ENCODE measurements around the gene BRF1. TPM values are rescaled to one million over a fixed set of nuclear protein-coding genes. Genes with fewer than 3 reads are reported as not detected.

BRF1 gene
- polyA plus RNA-seq, 1 of the 3 experiments (the other 2 are of a cell fraction), result 15.7 TPM

DNA sequence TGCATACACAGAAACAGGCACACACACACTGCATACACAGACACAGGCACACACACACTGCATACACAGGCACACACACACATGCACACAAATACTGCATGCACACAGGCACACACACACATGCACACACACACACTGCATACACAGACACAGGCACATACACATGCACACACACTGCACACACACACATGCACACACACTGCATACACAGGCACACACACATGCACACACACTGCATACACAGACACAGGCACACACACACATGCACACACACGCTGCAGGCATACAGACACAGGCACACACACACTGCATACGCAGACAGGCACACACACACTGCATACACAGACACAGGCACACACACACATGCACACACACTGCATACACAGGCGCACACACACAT is 85.2 kb downstream of the BRF1 start:
- peaks cover 0 to 27% of the 10 kb centered on the region in 2 experiments for H3K36me3 ChIP-seq (replicated peaks in 1 of 2; ENCODE audit: control insufficient read depth in 1 of 2, insufficient read depth in 2 of 2, low read length in 1 of 2)
- no peaks in the 10 kb centered on the region for H3F3A ChIP-seq (replicated peaks; ENCODE audit: insufficient read depth)
- H2AFZ ChIP-seq (ENCODE audit: low read depth), result no peak overlapping the region
- H3K9me3 ChIP-seq, result no peaks in the 10 kb centered on the region
- H3K27ac ChIP-seq (ENCODE audit: low read depth in 2 of 2, low read length in 1 of 2), result no peak overlapping the region
- CTCF ChIA-PET, result no interaction called here
- H3K4me2 ChIP-seq, result no peak overlapping the region
- H3K4me1 ChIP-seq (ENCODE audit: control insufficient read depth in 1 of 2, insufficient read depth in 2 of 2, low read depth in 1 of 2, low read length in 1 of 2), result peaks cover 0 to 52% of the 10 kb centered on the region in 2 experiments; a peak in 1 of 4 replicates
- WGBS (ENCODE audit: low lambda C conversion rate), result 64% methylated on average over 3 of the region's 3 CpGs
- POLR2A ChIA-PET, result no interaction called here
- TF ChIP-seq CTCF (IDR thresholded peaks at IDR 0.05), result no peak
- no peak for TF ChIP-seq YY1 (IDR thresholded peaks at IDR 0.05; ENCODE audit: low read depth)
- no peak for TF ChIP-seq TCF12 (IDR thresholded peaks at IDR 0.05)
- TF ChIP-seq NRF1 (IDR thresholded peaks at IDR 0.05; ENCODE audit: low read depth, low read length), result no peak
- TF ChIP-seq TEAD4 (IDR thresholded peaks at IDR 0.05; ENCODE audit: borderline replicate concordance, insufficient read depth), result no peak
- TF ChIP-seq, protein P1, sequence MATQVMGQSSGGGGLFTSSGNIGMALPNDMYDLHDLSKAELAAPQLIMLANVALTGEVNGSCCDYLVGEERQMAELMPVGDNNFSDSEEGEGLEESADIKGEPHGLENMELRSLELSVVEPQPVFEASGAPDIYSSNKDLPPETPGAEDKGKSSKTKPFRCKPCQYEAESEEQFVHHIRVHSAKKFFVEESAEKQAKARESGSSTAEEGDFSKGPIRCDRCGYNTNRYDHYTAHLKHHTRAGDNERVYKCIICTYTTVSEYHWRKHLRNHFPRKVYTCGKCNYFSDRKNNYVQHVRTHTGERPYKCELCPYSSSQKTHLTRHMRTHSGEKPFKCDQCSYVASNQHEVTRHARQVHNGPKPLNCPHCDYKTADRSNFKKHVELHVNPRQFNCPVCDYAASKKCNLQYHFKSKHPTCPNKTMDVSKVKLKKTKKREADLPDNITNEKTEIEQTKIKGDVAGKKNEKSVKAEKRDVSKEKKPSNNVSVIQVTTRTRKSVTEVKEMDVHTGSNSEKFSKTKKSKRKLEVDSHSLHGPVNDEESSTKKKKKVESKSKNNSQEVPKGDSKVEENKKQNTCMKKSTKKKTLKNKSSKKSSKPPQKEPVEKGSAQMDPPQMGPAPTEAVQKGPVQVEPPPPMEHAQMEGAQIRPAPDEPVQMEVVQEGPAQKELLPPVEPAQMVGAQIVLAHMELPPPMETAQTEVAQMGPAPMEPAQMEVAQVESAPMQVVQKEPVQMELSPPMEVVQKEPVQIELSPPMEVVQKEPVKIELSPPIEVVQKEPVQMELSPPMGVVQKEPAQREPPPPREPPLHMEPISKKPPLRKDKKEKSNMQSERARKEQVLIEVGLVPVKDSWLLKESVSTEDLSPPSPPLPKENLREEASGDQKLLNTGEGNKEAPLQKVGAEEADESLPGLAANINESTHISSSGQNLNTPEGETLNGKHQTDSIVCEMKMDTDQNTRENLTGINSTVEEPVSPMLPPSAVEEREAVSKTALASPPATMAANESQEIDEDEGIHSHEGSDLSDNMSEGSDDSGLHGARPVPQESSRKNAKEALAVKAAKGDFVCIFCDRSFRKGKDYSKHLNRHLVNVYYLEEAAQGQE (IDR thresholded peaks at IDR 0.05; ENCODE audit: low read depth, low read length), result no peak
- no peak for TF ChIP-seq ELF1 (IDR thresholded peaks at IDR 0.05)
- no peak for TF ChIP-seq NFIC (IDR thresholded peaks at IDR 0.05; ENCODE audit: borderline replicate concordance)
- TF ChIP-seq CHD2 (IDR thresholded peaks at IDR 0.05; ENCODE audit: low read length, partially characterized antibody), result no peak
- no peaks in the 10 kb centered on the region for H4K20me1 ChIP-seq (ENCODE audit: insufficient read depth)
- no peaks in the 10 kb centered on the region for H3K79me2 ChIP-seq (ENCODE audit: insufficient read depth)
- H3K27me3 ChIP-seq (ENCODE audit: insufficient read depth), result no peaks in the 10 kb centered on the region
- no peak overlapping the region for H3K9ac ChIP-seq
- H3K4me3 ChIP-seq (ENCODE audit: low read depth in 2 of 2, low read length in 1 of 2), result no peak overlapping the region
- no peaks in the 10 kb centered on the region for H3K9me2 ChIP-seq
- DNase-seq, result no peak

DNA sequence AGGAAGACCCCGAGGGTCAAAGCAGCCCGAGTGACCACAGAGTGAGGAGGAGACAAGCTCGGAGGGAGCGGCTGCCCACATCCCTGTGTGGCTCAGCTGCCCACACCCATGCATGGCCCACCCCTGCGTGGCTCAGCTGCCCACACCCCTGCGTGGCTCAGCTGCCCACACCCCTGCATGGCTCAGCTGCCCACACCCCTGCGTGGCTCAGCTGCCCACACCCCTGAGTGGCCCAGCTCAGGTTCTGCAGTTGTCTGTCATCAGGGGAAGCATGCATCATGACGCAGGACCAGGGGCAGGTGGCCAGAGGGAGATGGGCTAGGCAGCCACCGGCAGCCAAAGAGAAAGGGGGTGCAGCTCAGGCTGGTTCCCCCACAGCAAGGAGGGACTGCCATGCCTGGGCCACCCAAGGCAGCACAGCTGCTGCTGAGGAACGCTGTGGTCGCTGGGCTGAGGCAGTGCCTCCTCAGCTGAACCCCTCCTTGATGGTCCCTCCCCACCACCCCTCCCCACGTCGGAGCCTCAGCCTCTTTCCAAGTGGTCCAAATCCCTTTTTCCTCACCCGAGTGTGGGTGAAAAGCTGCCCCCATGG is 86.4 kb downstream of the BRF1 start:
- Histone ChIP-seq H3K36me3 (replicated peaks in 1 of 2; ENCODE audit: control insufficient read depth in 1 of 2, insufficient read depth in 2 of 2, low read length in 1 of 2) (peaks cover 0 to 27% of the 10 kb centered on the region in 2 experiments), H3K9ac (no peak overlapping the region), H3F3A (replicated peaks; ENCODE audit: insufficient read depth) (no peaks in the 10 kb centered on the region), H3K4me3 (ENCODE audit: low read depth in 2 of 2, low read length in 1 of 2) (no peak overlapping the region), H4K20me1 (ENCODE audit: insufficient read depth) (no peaks in the 10 kb centered on the region), H3K27me3 (ENCODE audit: insufficient read depth) (no peaks in the 10 kb centered on the region), H3K27ac (ENCODE audit: low read depth in 2 of 2, low read length in 1 of 2) (no peak overlapping the region; a peak in 1 of 4 replicates), H3K9me2 (no peaks in the 10 kb centered on the region), H3K79me2 (ENCODE audit: insufficient read depth) (no peaks in the 10 kb centered on the region), H2AFZ (ENCODE audit: low read depth) (no peak overlapping the region), H3K9me3 (no peaks in the 10 kb centered on the region), H3K4me2 (no peak overlapping the region), H3K4me1 (ENCODE audit: control insufficient read depth in 1 of 2, insufficient read depth in 2 of 2, low read depth in 1 of 2, low read length in 1 of 2) (peaks cover 0 to 51% of the 10 kb centered on the region in 2 experiments; a peak in 1 of 4 replicates)
- 84% methylated on average over 7 of the region's 14 CpGs for WGBS (ENCODE audit: low lambda C conversion rate)
- TF ChIP-seq FOSL2 (IDR thresholded peaks at IDR 0.05; ENCODE audit: borderline replicate concordance, low read depth) (no peak), CHD2 (IDR thresholded peaks at IDR 0.05; ENCODE audit: low read length, partially characterized antibody) (no peak), FOXM1 (IDR thresholded peaks at IDR 0.05; ENCODE audit: low read depth) (no peak), JUND (IDR thresholded peaks at IDR 0.05) (no peak)
- POLR2A ChIA-PET, result no interaction called here
- CTCF ChIA-PET, result interaction anchor here (0.8 to 3.3 kb wide), 4 partner anchors 10 to 140 kb away, joined by 3 to 24 read pairs (median 6); no protein-coding TSS in a partner anchor
- no peak for DNase-seq

All from SK-N-SH (cell line).